BJ (cell line): ENCODE measurements around the gene CAMKMT. TPM values are rescaled to one million over a fixed set of nuclear protein-coding genes. Genes with fewer than 3 reads are reported as not detected.

Experiments
- CTCF ChIA-PET: fragments of 350-600 bp; formaldehyde crosslinking; extraction: SDS; loops from one replicate; lab custom pipeline; 2021; ENCODE audit warnings: antibody characterized with exemption, inconsistent platforms; lab: Yijun Ruan, JAX
- POLR2A ChIA-PET: fragments of 300-600 bp; sonication (Branson Sonifier 250); formaldehyde crosslinking; extraction: SDS; loops from one replicate; lab custom pipeline; 2021; ENCODE audit warnings: antibody characterized with exemption; lab: Charles Lee
- DNase-seq: peaks from one replicate; pipeline ENCODE4 v3.0.0-alpha.2; 2011; ENCODE audit warnings: low read depth
- H3K27me3 ChIP-seq: 2 replicates; pipeline ENCODE4 v1.6.0; 2011; ENCODE audit warnings: low read length; ENCODE audit not compliant: control insufficient read depth, insufficient read depth
- H3K36me3 ChIP-seq: 2 replicates; pipeline ENCODE4 v1.5.1; 2011; ENCODE audit warnings: low read length; ENCODE audit not compliant: control insufficient read depth, insufficient read depth
- H3K4me3 ChIP-seq: 2 replicates; pipeline ENCODE4 v1.5.1; 2011; ENCODE audit warnings: low read depth, mild to moderate bottlenecking, control low read depth, low read length
- CTCF ChIP-seq: IDR thresholded peaks from 2 replicates; pipeline ENCODE4 v1.5.1; 2011; ENCODE audit warnings: low read depth, mild to moderate bottlenecking, control low read depth, inconsistent platforms, low read length, moderate library complexity; ENCODE audit not compliant: insufficient read depth
- polyA plus RNA-seq: library from polyadenylated mRNA; depleted of rRNA; stranded (reverse); fragments of >200 nt; gene quantifications from 2 replicates; pipeline ENCODE4 v1.2.3, GENCODE V29; 2011

Gene CAMKMT
- polyA plus RNA-seq, 1 experiment, result 2.0 TPM

- no peaks in the 10 kb centered on the region for H3K36me3 ChIP-seq
- no peak for TF ChIP-seq CTCF
- no peaks in the 10 kb centered on the region for H3K27me3 ChIP-seq
- H3K4me3 ChIP-seq, result no peak overlapping the region
- ChIA-PET CTCF (no interaction called here), POLR2A (no interaction called here)
- DNase-seq, result no peak
Measured at GRCh38 chr2:44533508-44533907, 171.8 kb downstream of the CAMKMT start.

GRCh38 chr2:44535376-44535775 is 173.6 kb downstream of the CAMKMT start:
- CTCF ChIA-PET, result no interaction called here
- Histone ChIP-seq H3K4me3 (no peak overlapping the region), H3K36me3 (no peaks in the 10 kb centered on the region), H3K27me3 (no peaks in the 10 kb centered on the region)
- POLR2A ChIA-PET, result no interaction called here
- TF ChIP-seq CTCF, result no peak
- no peak for DNase-seq

DNA sequence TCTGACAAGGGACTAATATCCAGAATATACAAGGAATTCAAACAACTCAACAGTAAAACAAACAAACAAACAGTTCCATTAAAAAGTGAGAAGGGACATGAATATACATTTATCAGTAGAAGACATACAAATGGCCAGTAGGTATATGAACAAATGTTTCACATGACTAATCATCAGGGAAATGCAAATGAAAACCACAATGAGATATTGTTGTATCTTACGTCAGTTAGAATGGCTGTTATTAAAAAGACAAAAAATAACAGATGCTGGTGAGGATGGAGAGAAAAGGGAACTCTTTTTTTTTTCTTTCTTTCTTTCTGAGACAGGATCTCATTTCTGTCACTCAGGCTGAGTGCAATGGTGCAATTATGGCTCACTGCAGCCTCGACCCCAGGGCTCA is 175.5 kb downstream of the CAMKMT start:
- no peak for TF ChIP-seq CTCF
- CTCF ChIA-PET, result no interaction called here
- Histone ChIP-seq H3K36me3 (no peaks in the 10 kb centered on the region), H3K27me3 (no peaks in the 10 kb centered on the region), H3K4me3 (no peak overlapping the region)
- POLR2A ChIA-PET, result no interaction called here
- DNase-seq, result no peak

GRCh38 chr2:44542520-44542919 is 180.8 kb downstream of the CAMKMT start:
- no peak for DNase-seq
- no peak for TF ChIP-seq CTCF
- Histone ChIP-seq H3K27me3 (no peaks in the 10 kb centered on the region), H3K4me3 (no peak overlapping the region), H3K36me3 (no peaks in the 10 kb centered on the region)
- ChIA-PET CTCF (no interaction called here), POLR2A (no interaction called here)

DNA sequence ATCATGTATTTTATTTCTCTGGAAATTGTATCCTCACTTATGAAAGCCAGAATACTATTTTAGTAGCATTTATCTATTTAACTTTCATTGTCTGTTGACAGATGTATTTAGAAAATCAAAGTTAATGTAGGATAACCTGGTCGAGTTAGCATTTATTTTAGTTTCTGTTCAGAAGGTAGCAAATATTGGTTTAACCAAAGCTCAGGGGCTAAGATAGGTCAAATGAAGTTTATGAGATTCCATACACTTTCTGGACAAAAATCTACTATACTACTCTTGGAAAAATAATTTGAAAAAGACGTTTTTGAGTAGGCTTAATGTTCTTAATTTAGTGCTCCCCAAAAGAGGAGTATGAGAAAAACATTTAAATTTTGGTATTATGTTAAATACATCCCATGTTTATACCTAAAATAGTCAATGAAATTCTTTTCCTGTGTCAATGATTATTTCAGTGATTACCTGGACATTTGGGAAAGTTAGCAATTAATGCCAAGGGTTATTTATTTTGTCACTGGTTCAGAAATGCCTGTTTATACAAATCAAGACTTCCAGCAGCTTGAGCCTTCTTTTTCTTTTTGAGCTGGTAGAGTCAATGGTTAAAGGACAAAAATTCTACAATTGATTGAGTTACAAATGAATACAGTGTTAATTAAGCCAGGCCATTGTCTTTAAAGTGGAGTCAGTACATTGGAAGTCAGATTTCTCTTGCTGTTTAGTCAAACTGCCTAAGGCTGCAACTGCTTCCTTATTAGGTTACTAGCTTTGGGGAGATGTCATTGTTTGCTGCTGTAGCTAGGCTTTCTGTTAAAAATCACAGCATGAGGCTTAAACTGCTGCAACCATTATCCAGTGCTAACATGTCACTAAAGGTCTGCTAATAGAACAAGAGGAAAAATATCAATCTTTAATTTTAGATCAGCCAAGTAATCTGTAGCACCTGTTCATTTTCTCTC is 182.3 kb downstream of the CAMKMT start:
- no peak for DNase-seq
- TF ChIP-seq CTCF, result no peak
- ChIA-PET CTCF (no interaction called here), POLR2A (interaction anchor here (0.6 kb wide), 1 partner anchor 1534 kb away, joined by 8 read pairs; no protein-coding TSS in a partner anchor)
- Histone ChIP-seq H3K27me3 (no peaks in the 10 kb centered on the region), H3K4me3 (no peak overlapping the region), H3K36me3 (no peaks in the 10 kb centered on the region)
